HepG2 (cell line): ENCODE data around the gene ZNF213. TPM values are rescaled to one million over a fixed set of nuclear protein-coding genes. Genes with fewer than 3 reads are reported as not detected.

Source experiments
- IKZF4 ChIP-seq: sonication (generic); formaldehyde crosslinking; IDR thresholded peaks from 2 replicates; pipeline ENCODE4 v1.5.1; 2020; ENCODE audit warnings: borderline replicate concordance, mild to moderate bottlenecking, low read depth, missing genetic modification reagents; ENCODE audit errors: not compliant biosample characterization
- KAT8 ChIP-seq: IDR thresholded peaks from 2 replicates; pipeline ENCODE4 v1.6.1; 2016; ENCODE audit warnings: missing genetic modification reagents, missing compliant biosample characterization
- NFYC ChIP-seq: IDR thresholded peaks from 2 replicates; pipeline ENCODE4 v1.6.1; 2016; ENCODE audit warnings: missing genetic modification reagents, missing compliant biosample characterization
- SIX1 ChIP-seq: sonication (generic); formaldehyde crosslinking; IDR thresholded peaks from 2 replicates; pipeline ENCODE4 v1.4.0; 2020; ENCODE audit warnings: missing genetic modification reagents, borderline replicate concordance
- ZFP1 ChIP-seq: IDR thresholded peaks from 2 replicates; pipeline ENCODE4 v1.6.1; 2016
- ZNF280D ChIP-seq: sonication (generic); formaldehyde crosslinking; IDR thresholded peaks from 2 replicates; pipeline ENCODE4 v1.5.1; 2020; ENCODE audit warnings: mild to moderate bottlenecking, missing genetic modification reagents
- ZNF30 ChIP-seq: sonication (generic); formaldehyde crosslinking; IDR thresholded peaks from 2 replicates; pipeline ENCODE4 v1.5.0; 2020; ENCODE audit warnings: mild to moderate bottlenecking, missing genetic modification reagents
- ZNF558 ChIP-seq: sonication (generic); formaldehyde crosslinking; IDR thresholded peaks from 2 replicates; pipeline ENCODE4 v1.9.0; 2022; ENCODE audit warnings: mild to moderate bottlenecking, missing genetic modification reagents, borderline replicate concordance
- ZNF788 ChIP-seq: sonication (generic); formaldehyde crosslinking; IDR thresholded peaks from 2 replicates; pipeline ENCODE4 v1.5.0; 2020; ENCODE audit warnings: mild to moderate bottlenecking, missing genetic modification reagents, borderline replicate concordance
- ZXDC ChIP-seq: sonication (generic); formaldehyde crosslinking; IDR thresholded peaks from 2 replicates; pipeline ENCODE4 v1.5.0; 2020; ENCODE audit warnings: mild to moderate bottlenecking, missing genetic modification reagents
- ZZZ3 ChIP-seq: sonication (generic); formaldehyde crosslinking; IDR thresholded peaks from 2 replicates; pipeline ENCODE4 v1.4.0; 2020; ENCODE audit warnings: missing genetic modification reagents, mild to moderate bottlenecking, borderline replicate concordance
- polyA plus RNA-seq, 8 experiments: library from polyadenylated mRNA; depleted of rRNA in 3 of 8; stranded (reverse) in 7 of 8; unstranded in 1 of 8; fragments of >200 nt; fragmentation: Illumina TruSeq in 4 of 8; extraction: Trizol in 4 of 8; gene quantifications; 2 replicates each; pipeline versions ENCODE4 v1.2.1 to v1.2.3, GENCODE V29; 2011 to 2016; ENCODE audit warnings: low read depth in 4 of 8, missing spikeins in 1 of 8, mixed read lengths in 1 of 8; ENCODE audit not compliant: insufficient read depth in 1 of 8
- total RNA-seq, 5 experiments: library from RNA; depleted of rRNA; stranded (reverse); fragments of >200 nt; fragmentation: Illumina TruSeq; extraction: Trizol; gene quantifications; 2 replicates each; pipeline ENCODE4 v1.2.3, GENCODE V29; 2016; ENCODE audit warnings: low read depth in 1 of 5
- TF ChIP-seq, protein P1 (sequence below): sonication (generic); formaldehyde crosslinking; IDR thresholded peaks from 2 replicates; pipeline ENCODE4 v1.5.1; 2020; ENCODE audit warnings: mild to moderate bottlenecking, missing genetic modification reagents, borderline replicate concordance
- TF ChIP-seq, protein P2 (sequence below): sonication (generic); formaldehyde crosslinking; IDR thresholded peaks from 2 replicates; pipeline ENCODE4 v1.5.0; 2020; ENCODE audit warnings: mild to moderate bottlenecking, missing genetic modification reagents, borderline replicate concordance

The ZNF213 gene
- total and polyA plus RNA-seq, 2 of the 13 experiments (the other 11 are each of a cell fraction or from before 2014, with no cell fraction given): 0.59 to 0.97 TPM

DNA sequence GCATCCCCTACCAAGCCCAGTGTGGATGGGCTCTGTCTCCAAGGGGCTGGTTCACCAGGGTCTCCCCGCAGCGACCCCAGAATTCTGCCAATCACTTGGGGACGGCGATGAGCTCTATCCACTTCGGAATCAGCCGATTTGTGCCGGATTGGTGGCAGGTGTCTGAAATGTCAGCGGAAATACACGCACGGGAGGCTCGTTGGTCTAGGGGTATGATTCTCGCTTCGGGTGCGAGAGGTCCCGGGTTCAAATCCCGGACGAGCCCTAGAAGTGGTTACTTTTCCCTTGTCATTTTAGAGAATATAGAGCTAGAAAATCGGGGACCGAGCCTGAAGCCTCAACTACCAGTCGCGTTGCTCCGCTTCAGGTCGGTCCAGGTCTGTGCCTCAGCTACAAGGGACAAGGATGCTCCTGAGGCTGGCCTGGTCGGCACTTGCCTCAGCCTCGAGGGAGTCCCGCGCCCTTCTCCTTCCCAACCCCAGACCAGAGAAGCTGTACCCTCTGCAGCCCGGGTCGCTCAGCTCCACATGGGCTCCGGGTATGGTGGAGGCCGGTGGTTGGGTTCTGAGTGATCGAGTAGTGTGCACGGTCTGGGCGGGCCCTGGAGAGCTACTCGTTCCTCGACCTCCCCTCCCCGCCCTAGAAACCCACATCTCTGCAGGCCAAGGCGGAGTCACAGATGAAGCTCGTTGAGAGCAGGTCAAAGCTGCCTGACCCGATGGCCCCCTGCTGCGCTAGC lies 37.2 kb downstream of the ZNF213 start (continued):
- no peak for TF ChIP-seq ZNF280D (CRISPR knock-in tag)
- TF ChIP-seq ZZZ3 (CRISPR knock-in tag): no peak
- TF ChIP-seq ZNF788 (CRISPR knock-in tag): no peak
- TF ChIP-seq ZXDC (CRISPR knock-in tag): 0 out of 2 replicates have a peak, but pooled peaks have one; percentile 44
- TF ChIP-seq ZNF30 (CRISPR knock-in tag): no peak
- no peak for TF ChIP-seq SIX1
- TF ChIP-seq, protein P1, sequence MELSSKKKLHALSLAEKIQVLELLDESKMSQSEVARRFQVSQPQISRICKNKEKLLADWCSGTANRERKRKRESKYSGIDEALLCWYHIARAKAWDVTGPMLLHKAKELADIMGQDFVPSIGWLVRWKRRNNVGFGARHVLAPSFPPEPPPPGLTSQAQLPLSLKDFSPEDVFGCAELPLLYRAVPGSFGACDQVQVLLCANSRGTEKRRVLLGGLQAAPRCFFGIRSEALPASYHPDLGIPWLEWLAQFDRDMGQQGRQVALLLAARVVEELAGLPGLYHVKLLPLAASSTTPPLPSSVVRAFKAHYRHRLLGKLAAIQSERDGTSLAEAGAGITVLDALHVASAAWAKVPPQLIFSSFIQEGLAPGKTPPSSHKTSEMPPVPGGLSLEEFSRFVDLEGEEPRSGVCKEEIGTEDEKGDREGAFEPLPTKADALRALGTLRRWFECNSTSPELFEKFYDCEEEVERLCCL: no peak
- TF ChIP-seq, protein P2, sequence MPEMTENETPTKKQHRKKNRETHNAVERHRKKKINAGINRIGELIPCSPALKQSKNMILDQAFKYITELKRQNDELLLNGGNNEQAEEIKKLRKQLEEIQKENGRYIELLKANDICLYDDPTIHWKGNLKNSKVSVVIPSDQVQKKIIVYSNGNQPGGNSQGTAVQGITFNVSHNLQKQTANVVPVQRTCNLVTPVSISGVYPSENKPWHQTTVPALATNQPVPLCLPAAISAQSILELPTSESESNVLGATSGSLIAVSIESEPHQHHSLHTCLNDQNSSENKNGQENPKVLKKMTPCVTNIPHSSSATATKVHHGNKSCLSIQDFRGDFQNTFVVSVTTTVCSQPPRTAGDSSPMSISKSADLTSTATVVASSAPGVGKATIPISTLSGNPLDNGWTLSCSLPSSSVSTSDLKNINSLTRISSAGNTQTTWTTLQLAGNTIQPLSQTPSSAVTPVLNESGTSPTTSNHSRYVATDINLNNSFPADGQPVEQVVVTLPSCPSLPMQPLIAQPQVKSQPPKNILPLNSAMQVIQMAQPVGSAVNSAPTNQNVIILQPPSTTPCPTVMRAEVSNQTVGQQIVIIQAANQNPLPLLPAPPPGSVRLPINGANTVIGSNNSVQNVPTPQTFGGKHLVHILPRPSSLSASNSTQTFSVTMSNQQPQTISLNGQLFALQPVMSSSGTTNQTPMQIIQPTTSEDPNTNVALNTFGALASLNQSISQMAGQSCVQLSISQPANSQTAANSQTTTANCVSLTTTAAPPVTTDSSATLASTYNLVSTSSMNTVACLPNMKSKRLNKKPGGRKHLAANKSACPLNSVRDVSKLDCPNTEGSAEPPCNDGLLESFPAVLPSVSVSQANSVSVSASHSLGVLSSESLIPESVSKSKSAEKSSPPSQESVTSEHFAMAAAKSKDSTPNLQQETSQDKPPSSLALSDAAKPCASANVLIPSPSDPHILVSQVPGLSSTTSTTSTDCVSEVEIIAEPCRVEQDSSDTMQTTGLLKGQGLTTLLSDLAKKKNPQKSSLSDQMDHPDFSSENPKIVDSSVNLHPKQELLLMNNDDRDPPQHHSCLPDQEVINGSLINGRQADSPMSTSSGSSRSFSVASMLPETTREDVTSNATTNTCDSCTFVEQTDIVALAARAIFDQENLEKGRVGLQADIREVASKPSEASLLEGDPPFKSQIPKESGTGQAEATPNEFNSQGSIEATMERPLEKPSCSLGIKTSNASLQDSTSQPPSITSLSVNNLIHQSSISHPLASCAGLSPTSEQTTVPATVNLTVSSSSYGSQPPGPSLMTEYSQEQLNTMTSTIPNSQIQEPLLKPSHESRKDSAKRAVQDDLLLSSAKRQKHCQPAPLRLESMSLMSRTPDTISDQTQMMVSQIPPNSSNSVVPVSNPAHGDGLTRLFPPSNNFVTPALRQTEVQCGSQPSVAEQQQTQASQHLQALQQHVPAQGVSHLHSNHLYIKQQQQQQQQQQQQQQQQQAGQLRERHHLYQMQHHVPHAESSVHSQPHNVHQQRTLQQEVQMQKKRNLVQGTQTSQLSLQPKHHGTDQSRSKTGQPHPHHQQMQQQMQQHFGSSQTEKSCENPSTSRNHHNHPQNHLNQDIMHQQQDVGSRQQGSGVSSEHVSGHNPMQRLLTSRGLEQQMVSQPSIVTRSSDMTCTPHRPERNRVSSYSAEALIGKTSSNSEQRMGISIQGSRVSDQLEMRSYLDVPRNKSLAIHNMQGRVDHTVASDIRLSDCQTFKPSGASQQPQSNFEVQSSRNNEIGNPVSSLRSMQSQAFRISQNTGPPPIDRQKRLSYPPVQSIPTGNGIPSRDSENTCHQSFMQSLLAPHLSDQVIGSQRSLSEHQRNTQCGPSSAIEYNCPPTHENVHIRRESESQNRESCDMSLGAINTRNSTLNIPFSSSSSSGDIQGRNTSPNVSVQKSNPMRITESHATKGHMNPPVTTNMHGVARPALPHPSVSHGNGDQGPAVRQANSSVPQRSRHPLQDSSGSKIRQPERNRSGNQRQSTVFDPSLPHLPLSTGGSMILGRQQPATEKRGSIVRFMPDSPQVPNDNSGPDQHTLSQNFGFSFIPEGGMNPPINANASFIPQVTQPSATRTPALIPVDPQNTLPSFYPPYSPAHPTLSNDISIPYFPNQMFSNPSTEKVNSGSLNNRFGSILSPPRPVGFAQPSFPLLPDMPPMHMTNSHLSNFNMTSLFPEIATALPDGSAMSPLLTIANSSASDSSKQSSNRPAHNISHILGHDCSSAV (CRISPR knock-in tag): no peak
- TF ChIP-seq ZNF558: peak; percentile 43; the same call in 1 of the 2 replicates
- TF ChIP-seq KAT8 (CRISPR knock-in tag): no peak
- peak; percentile 22; the same call in 1 of the 2 replicates for TF ChIP-seq NFYC
- no peak for TF ChIP-seq ZFP1
- no peak for TF ChIP-seq IKZF4 (CRISPR knock-in tag)
